CD4-positive, alpha-beta T cell treated with Interleukin-6 for 4 hours (primary cell): Measurements from ENCODE around the gene VSIG2.
A peak's percentile ranks its signal among the peaks of the same experiment; 100 is the strongest.
"Not testable (repeated sequence)": the region's sequence is repeated elsewhere in the genome, so short reads cannot be mapped to it uniquely, and the experiment has no call there.

Experiments used
- DNase-seq: peaks from one replicate; pipeline ENCODE4 v3.0.0-alpha.2; 2020; ENCODE audit warnings: mixed read lengths

The VSIG2 gene

GRCh38 chr11:124751741-124752470 lies at the start of gene VSIG2:
Gene VSIG2, minus strand, starts transcription at chr11:124752255. Its CDS starts 118 bp downstream, at chr11:124752137.
- peak; percentile 23 for DNase-seq

GRCh38 chr11:124801014-124801413 lies 49.0 kb upstream of the VSIG2 start:
- no peak for DNase-seq

- DNase-seq: peak; percentile 80
Observed at GRCh38 chr11:124800226-124800929, 48.3 kb upstream of the VSIG2 start, which contains the start of gene MSANTD2. Gene MSANTD2, minus strand, starts transcription at chr11:124800406. Its CDS starts 26 bp downstream, at chr11:124800380.

- DNase-seq: peak; percentile 42
Observed at GRCh38 chr11:124799348-124800225, 47.5 kb upstream of the VSIG2 start.

GRCh38 chr11:124798991-124799347 lies 46.9 kb upstream of the VSIG2 start:
- DNase-seq: no peak

GRCh38 chr11:124796312-124796711 lies 44.3 kb upstream of the VSIG2 start:
- DNase-seq: no peak

GRCh38 chr11:124793466-124794278 lies 41.6 kb upstream of the VSIG2 start:
- peak; percentile 44 for DNase-seq

- no peak for DNase-seq
Observed at GRCh38 chr11:124791626-124792341, 39.7 kb upstream of the VSIG2 start.

- no peak for DNase-seq
Observed at GRCh38 chr11:124788521-124788920, 36.5 kb upstream of the VSIG2 start.

- DNase-seq: no peak
Observed at GRCh38 chr11:124784051-124784450, 32.0 kb upstream of the VSIG2 start.

GRCh38 chr11:124783002-124783401 lies 30.9 kb upstream of the VSIG2 start:
- no peak for DNase-seq

GRCh38 chr11:124779568-124779967 lies 27.5 kb upstream of the VSIG2 start:
- DNase-seq: no peak

- DNase-seq: no peak
Observed at GRCh38 chr11:124778281-124778680, 26.2 kb upstream of the VSIG2 start.

GRCh38 chr11:124776865-124777645 lies 25.0 kb upstream of the VSIG2 start:
- DNase-seq: no peak

GRCh38 chr11:124770959-124771358 lies 18.9 kb upstream of the VSIG2 start:
- DNase-seq: not testable (repeated sequence)

GRCh38 chr11:124769806-124770774 lies 18.0 kb upstream of the VSIG2 start:
- DNase-seq: no peak

- no peak for DNase-seq
Observed at GRCh38 chr11:124768914-124769313, 16.9 kb upstream of the VSIG2 start.

GRCh38 chr11:124766156-124766555 lies 14.1 kb upstream of the VSIG2 start:
- no peak for DNase-seq

- DNase-seq: peak; percentile 91
Observed at GRCh38 chr11:124763156-124763947, 11.3 kb upstream of the VSIG2 start.
